Pancreas (tissue), 10 donors: Measurements from ENCODE around the gene MEF2C. TPM values are rescaled to one million over a fixed set of nuclear protein-coding genes. Genes with fewer than 3 reads are reported as not detected.

Source experiments
- ATAC-seq, 4 donors: fragments of 200-7000 bp; cut with Tn5 transposase; one replicate each; pipeline versions ENCODE4 v1.8.0 to v1.9.1; 2020; ENCODE audit warnings: mild to moderate bottlenecking in 4 of 4, moderate library complexity in 4 of 4
- DNase-seq, 6 donors: peaks; one replicate each; pipeline ENCODE4 v3.0.0-alpha.2; 2020
- FAIRE-seq: peaks from 2 replicates; lab custom pipeline; 2012; peaks lifted over from hg19 to GRCh38; lab: Jason Lieb, UNC
- H3K27ac ChIP-seq, 4 donors: fragments of 200-600 bp; sonication (generic); 1 replicate in 3 of 4; 2 replicates in 1 of 4; pipeline versions ENCODE4 v1.5.0 to v1.8.0; 2020
- H3K27me3 ChIP-seq, 4 donors: fragments of 200-600 bp; one replicate each; pipeline ENCODE4 v1.8.0; 2021
- H3K36me3 ChIP-seq, 3 donors: fragments of 200-600 bp; sonication (generic) in 1 of 3; one replicate each; pipeline versions ENCODE4 v1.5.0 to v1.8.0; 2020 to 2021
- H3K4me1 ChIP-seq, 3 donors: fragments of 200-600 bp; one replicate each; pipeline ENCODE4 v1.8.0; 2021
- H3K4me3 ChIP-seq, 4 donors: fragments of 200-600 bp; sonication (generic) in 2 of 4; one replicate each; pipeline versions ENCODE4 v1.5.0 to v1.8.0; 2020 to 2021
- H3K9me3 ChIP-seq, 4 donors: fragments of 200-600 bp; one replicate each; pipeline ENCODE4 v1.8.0; 2021
- WGBS, 2 donors: extraction: QIAGEN DNeasy Blood & Tissue Kit; methylation state at CpG; one replicate each; pipeline ENCODE4 v1.1.7; 2013; 5-methylcytosine and 5-hydroxymethylcytosine counted together
- intact Hi-C, 3 donors: fragments of 100-400 bp; cut with DNase I; formaldehyde crosslinking; loops; one replicate each; pipeline versions ENCODE4 v1.11.1 to v1.14.2; 2022
- polyA plus RNA-seq, 2 donors: library from polyadenylated mRNA; stranded (reverse); fragments of 200-250 nt; gene quantifications; one replicate each; pipeline ENCODE4 v1.2.3, GENCODE V29; 2013
- total RNA-seq, 6 donors: library from RNA; stranded (reverse); fragmentation: NEBNext Ultra II Directional in 4 of 6; extraction: Animal tissue kit (Norgen Biotek cat#: 25700) in 4 of 6; gene quantifications; one replicate each; pipeline versions ENCODE4 v1.2.1 to v1.2.4, GENCODE V29; 2021 to 2023
- TF ChIP-seq, protein P1 (sequence below), 4 donors: fragments of 200-600 bp; sonication (generic) in 3 of 4; IDR thresholded peaks; one replicate each; pipeline versions ENCODE4 v1.5.0 to v1.8.0; 2021; ENCODE audit warnings: antibody characterized with exemption in 4 of 4
- donor health status: healthy with polysubstance abuse.
- donor health status: DM: no; HTN: no; CAD: no; lungs with moderate emphysema.
- donor health status: DM: no; HTN: no; CAD: no.
- donor health status: control.
- donor health status: control.
- donor health status: Bipolar disorder and iron deficiency.
- donor health status: DM: yes; HTN: yes; CAD: no.
- donor health status: DM: no; HTN: no; CAD: no.
- donor health status: DM: no; HTN: no; CAD: no.
- donor health status: DM: yes; HTN: yes; CAD: no.

MEF2C gene
- total and polyA plus RNA-seq, 8 donors = 1.5 to 19.9 (median 4.8) TPM

DNA sequence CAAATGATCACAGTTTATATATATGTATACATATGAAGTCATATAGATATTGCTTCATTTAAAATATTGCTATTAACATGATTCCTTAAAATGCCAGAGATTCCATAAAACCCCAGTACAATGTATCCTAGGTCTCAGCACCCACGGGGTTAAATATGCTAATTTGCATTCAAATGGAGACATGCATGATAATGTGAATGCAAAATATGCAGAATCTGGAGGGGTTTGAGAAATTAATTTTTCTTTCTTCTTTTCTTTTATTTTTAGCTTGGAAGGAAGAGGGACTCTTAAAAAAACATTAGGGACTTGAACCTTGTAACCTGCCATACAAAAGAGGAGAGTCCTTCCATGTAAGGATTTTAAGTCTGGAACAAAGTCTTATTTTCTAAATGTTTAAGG, 211.9 kb downstream of the MEF2C start:
- peaks cover 0 to 14% (median 0%) of the 10 kb centered on the region in 3 donors for H3K4me1 ChIP-seq
- WGBS, 2 donors = 2 to 8% methylated on average over 1 of the region's 1 CpG
- H3K27me3 ChIP-seq = peaks cover 7 to 95% (median 29%) of the 10 kb centered on the region in 4 donors
- DNase-seq (no peak), FAIRE-seq (no peak), ATAC-seq (no peak)
- intact Hi-C loops = no loop called here
- H3K4me3 ChIP-seq = no peak overlapping the region
- no peak overlapping the region for H3K27ac ChIP-seq
- TF ChIP-seq, protein P1, sequence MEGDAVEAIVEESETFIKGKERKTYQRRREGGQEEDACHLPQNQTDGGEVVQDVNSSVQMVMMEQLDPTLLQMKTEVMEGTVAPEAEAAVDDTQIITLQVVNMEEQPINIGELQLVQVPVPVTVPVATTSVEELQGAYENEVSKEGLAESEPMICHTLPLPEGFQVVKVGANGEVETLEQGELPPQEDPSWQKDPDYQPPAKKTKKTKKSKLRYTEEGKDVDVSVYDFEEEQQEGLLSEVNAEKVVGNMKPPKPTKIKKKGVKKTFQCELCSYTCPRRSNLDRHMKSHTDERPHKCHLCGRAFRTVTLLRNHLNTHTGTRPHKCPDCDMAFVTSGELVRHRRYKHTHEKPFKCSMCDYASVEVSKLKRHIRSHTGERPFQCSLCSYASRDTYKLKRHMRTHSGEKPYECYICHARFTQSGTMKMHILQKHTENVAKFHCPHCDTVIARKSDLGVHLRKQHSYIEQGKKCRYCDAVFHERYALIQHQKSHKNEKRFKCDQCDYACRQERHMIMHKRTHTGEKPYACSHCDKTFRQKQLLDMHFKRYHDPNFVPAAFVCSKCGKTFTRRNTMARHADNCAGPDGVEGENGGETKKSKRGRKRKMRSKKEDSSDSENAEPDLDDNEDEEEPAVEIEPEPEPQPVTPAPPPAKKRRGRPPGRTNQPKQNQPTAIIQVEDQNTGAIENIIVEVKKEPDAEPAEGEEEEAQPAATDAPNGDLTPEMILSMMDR (IDR thresholded peaks at IDR 0.05) = no peak
- no peaks in the 10 kb centered on the region for H3K36me3 ChIP-seq
- H3K9me3 ChIP-seq = no peaks in the 10 kb centered on the region

DNA sequence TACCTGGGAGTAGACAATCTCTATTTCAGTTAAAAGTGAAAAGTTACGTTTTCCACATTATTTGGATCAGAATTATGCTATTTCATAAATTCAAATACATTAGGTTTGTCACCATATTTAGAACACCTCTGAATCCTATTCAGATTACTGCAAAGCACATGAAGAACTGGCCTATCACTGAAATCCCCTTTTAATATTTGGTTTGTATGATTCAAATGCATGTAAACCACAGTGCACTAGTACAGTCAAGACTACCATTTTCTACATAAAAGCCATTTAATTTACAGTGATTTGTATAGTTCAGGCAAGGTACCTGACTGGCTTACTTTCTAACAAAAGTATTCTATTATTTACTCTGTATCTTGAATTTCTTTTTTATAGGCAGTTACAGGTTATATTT, 212.5 kb downstream of the MEF2C start:
- DNase-seq (no peak), FAIRE-seq (no peak), ATAC-seq (no peak)
- Histone ChIP-seq H3K27ac (no peak overlapping the region), H3K9me3 (no peaks in the 10 kb centered on the region), H3K4me1 (peaks cover 0 to 13% (median 0%) of the 10 kb centered on the region in 3 donors), H3K4me3 (no peak overlapping the region), H3K27me3 (peaks cover 7 to 94% (median 30%) of the 10 kb centered on the region in 4 donors), H3K36me3 (no peaks in the 10 kb centered on the region)
- TF ChIP-seq, protein P1 (IDR thresholded peaks at IDR 0.05) = no peak
- intact Hi-C loops = no loop called here
- 46 to 59% methylated on average over 1 of the region's 1 CpG for WGBS, 2 donors

DNA sequence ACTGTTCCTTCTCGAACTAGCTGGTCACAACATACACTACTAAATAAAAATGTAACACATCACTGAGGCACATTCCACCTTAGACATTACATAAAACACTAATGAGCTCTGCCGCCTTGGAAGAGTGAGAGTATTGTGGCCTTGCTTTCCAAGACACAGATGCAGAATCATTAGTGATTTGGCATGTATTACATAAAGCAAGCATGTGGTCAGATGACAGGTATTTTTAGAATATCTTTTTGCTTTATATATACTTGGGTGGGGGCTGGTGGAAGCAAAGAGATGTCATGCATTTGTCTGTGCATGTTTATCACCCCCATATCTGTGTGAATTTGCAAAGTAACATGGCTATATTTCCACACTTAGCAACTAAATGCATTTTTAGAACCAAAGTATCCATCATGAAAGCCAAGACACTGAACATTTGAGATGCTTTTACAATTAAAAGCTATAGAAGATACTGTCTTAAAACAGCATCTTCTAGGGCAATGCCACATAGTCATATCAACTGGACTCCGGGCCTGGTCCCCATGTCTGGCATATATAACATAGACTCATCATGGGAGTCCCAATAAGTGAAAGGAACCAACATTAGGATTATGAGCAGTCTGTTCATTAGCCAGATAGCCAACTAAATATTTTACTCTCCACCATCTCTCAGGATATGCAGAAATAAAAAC, 213.5 kb downstream of the MEF2C start:
- TF ChIP-seq, protein P1 (IDR thresholded peaks at IDR 0.05) = no peak
- Histone ChIP-seq H3K4me1 (peaks cover 0 to 4% (median 0%) of the 10 kb centered on the region in 3 donors), H3K36me3 (no peaks in the 10 kb centered on the region), H3K27me3 (peaks cover 8 to 94% (median 32%) of the 10 kb centered on the region in 4 donors), H3K4me3 (no peak overlapping the region), H3K9me3 (no peaks in the 10 kb centered on the region), H3K27ac (no peak overlapping the region)
- FAIRE-seq (no peak), ATAC-seq (no peak), DNase-seq (no peak)
- intact Hi-C loops = no loop called here
- 41 to 43% methylated on average over 3 of the region's 3 CpGs for WGBS, 2 donors

DNA sequence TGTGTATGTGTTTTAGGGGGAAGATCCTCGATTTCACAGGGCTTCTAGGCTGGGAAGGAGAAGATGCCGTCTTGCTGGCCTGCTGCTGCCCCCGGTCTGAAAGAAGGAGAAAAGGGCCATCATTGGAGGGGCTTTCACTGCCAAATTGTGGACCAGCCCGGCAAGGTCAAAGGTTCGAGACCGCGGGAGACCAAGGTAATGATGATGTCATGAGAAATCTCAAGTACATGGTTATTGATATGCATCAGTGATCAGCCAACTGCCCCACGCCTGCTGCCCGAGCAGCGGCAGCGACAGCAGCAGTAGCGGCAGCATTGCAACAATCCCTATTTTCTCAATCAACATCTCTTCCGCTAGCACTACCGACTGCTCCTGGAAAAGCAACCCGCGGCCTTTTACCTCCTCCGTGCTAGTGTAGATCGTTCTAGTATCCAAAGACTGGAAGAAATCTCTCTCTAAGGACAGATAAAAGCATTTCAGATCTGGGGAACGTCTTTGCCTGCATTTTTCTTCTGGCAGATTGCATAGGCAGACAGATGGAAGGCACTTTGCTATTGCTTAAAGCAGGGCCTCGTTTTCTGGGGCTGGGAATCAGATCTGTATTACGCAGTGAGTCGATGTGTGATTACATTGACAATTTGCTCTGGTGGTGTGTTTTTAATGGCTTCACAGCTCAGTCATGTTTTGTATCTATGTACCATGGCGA, 215.3 kb downstream of the MEF2C start:
- H3K9me3 ChIP-seq = no peaks in the 10 kb centered on the region
- WGBS, 2 donors = 4 to 7% methylated on average over 23 of the region's 23 CpGs
- ATAC-seq (peak in 1 of 4 donors; percentile 19), DNase-seq (no peak), FAIRE-seq (no peak)
- intact Hi-C loops = no loop called here
- no peak overlapping the region for H3K4me3 ChIP-seq
- H3K36me3 ChIP-seq = no peaks in the 10 kb centered on the region
- TF ChIP-seq, protein P1 (IDR thresholded peaks at IDR 0.05) = no peak
- H3K27ac ChIP-seq = no peak overlapping the region
- peaks cover 16 to 97% (median 36%) of the 10 kb centered on the region in 4 donors for H3K27me3 ChIP-seq
- H3K4me1 ChIP-seq = no peaks in the 10 kb centered on the region
